HG03378 (cell line): Measurements from ENCODE around the gene LAMB3.

Source experiments
- ATAC-seq: cut with Tn5 transposase; IDR thresholded peaks from one replicate; pipeline ENCODE4 v1.9.1; 2021; ENCODE audit warnings: mild to moderate bottlenecking, moderate library complexity; ENCODE audit not compliant: unreplicated experiment

LAMB3 gene

GRCh38 chr1:209598227-209598626 lies 54.0 kb downstream of the LAMB3 start:
- ATAC-seq = no peak

GRCh38 chr1:209597499-209597898 lies 54.7 kb downstream of the LAMB3 start:
- ATAC-seq = no peak

- ATAC-seq = no peak
Measured at GRCh38 chr1:209595599-209596285, 56.5 kb downstream of the LAMB3 start.

- ATAC-seq = no peak
Measured at GRCh38 chr1:209595028-209595427, 57.2 kb downstream of the LAMB3 start.

- no peak for ATAC-seq
Measured at GRCh38 chr1:209594440-209594839, 57.8 kb downstream of the LAMB3 start.

GRCh38 chr1:209593747-209594146 lies 58.5 kb downstream of the LAMB3 start:
- ATAC-seq = no peak

GRCh38 chr1:209590405-209590804 lies 61.8 kb downstream of the LAMB3 start:
- no peak for ATAC-seq

GRCh38 chr1:209589863-209590262 lies 62.4 kb downstream of the LAMB3 start:
- no peak for ATAC-seq

- no peak for ATAC-seq
Measured at GRCh38 chr1:209589440-209589839, 62.8 kb downstream of the LAMB3 start.

GRCh38 chr1:209587789-209588188 lies 64.4 kb downstream of the LAMB3 start:
- ATAC-seq = no peak

- no peak for ATAC-seq
Measured at GRCh38 chr1:209586221-209586740, 65.9 kb downstream of the LAMB3 start.

- ATAC-seq = no peak
Measured at GRCh38 chr1:209585672-209586071, 66.6 kb downstream of the LAMB3 start.

GRCh38 chr1:209585197-209585596 lies 67.0 kb downstream of the LAMB3 start:
- no peak for ATAC-seq

GRCh38 chr1:209584231-209584672 lies 68.0 kb downstream of the LAMB3 start:
- ATAC-seq = no peak

- no peak for ATAC-seq
Measured at GRCh38 chr1:209583408-209583807, 68.8 kb downstream of the LAMB3 start, which contains the start of gene CAMK1G. Gene CAMK1G (plus strand): TSS chr1:209583714. CDS start chr1:209594984, 11,270 bp downstream.

GRCh38 chr1:209580577-209580976 lies 71.6 kb downstream of the LAMB3 start:
- ATAC-seq = no peak

GRCh38 chr1:209577346-209577745 lies 74.9 kb downstream of the LAMB3 start:
- no peak for ATAC-seq

GRCh38 chr1:209576392-209577197 lies 75.6 kb downstream of the LAMB3 start:
- peak; percentile 78 for ATAC-seq

GRCh38 chr1:209570743-209571142 lies 81.5 kb downstream of the LAMB3 start:
- ATAC-seq = no peak

- ATAC-seq = no peak
Measured at GRCh38 chr1:209569455-209570207, 82.6 kb downstream of the LAMB3 start.

GRCh38 chr1:209567698-209568175 lies 84.5 kb downstream of the LAMB3 start:
- ATAC-seq = no peak
